AG20443 (cell line): ENCODE data around the gene CHST11.
A peak's percentile ranks its signal among the peaks of the same experiment; 100 is the strongest.
"Not testable (repeated sequence)": the region's sequence is repeated elsewhere in the genome, so short reads cannot be mapped to it uniquely, and the experiment has no call there.

Experiments used
- DNase-seq: peaks from one replicate; pipeline ENCODE4 v3.0.0; 2012; ENCODE audit warnings: low spot score, mixed read lengths

The CHST11 gene

GRCh38 chr12:104564662-104565061 is 107.9 kb downstream of the CHST11 start:
- DNase-seq = not testable (repeated sequence)

GRCh38 chr12:104565606-104566243 is 109.0 kb downstream of the CHST11 start:
- DNase-seq = peak; percentile 72

- DNase-seq = no peak
Measured at GRCh38 chr12:104566244-104566993, 109.7 kb downstream of the CHST11 start.

- no peak for DNase-seq
Measured at GRCh38 chr12:104567832-104568486, 111.2 kb downstream of the CHST11 start.

- no peak for DNase-seq
Measured at GRCh38 chr12:104568487-104568868, 111.7 kb downstream of the CHST11 start.

GRCh38 chr12:104568935-104569334 is 112.2 kb downstream of the CHST11 start:
- DNase-seq = no peak

- no peak for DNase-seq
Measured at GRCh38 chr12:104569346-104570173, 112.8 kb downstream of the CHST11 start.

GRCh38 chr12:104570174-104570907 is 113.6 kb downstream of the CHST11 start:
- DNase-seq = no peak

GRCh38 chr12:104571328-104571727 is 114.6 kb downstream of the CHST11 start:
- no peak for DNase-seq

- not testable (repeated sequence) for DNase-seq
Measured at GRCh38 chr12:104574353-104574752, 117.6 kb downstream of the CHST11 start.

GRCh38 chr12:104574758-104575157 is 118.0 kb downstream of the CHST11 start:
- not testable (repeated sequence) for DNase-seq

- DNase-seq = no peak
Measured at GRCh38 chr12:104575442-104576186, 118.9 kb downstream of the CHST11 start.

- no peak for DNase-seq
Measured at GRCh38 chr12:104576187-104576778, 119.5 kb downstream of the CHST11 start.

GRCh38 chr12:104576980-104577580 is 120.3 kb downstream of the CHST11 start:
- no peak for DNase-seq

GRCh38 chr12:104577581-104577981 is 120.8 kb downstream of the CHST11 start:
- peak; percentile 57 for DNase-seq

- DNase-seq = peak; percentile 82
Measured at GRCh38 chr12:104578453-104578852, 121.7 kb downstream of the CHST11 start.

- no peak for DNase-seq
Measured at GRCh38 chr12:104579718-104580495, 123.2 kb downstream of the CHST11 start.

- DNase-seq = no peak
Measured at GRCh38 chr12:104581005-104581570, 124.3 kb downstream of the CHST11 start.

GRCh38 chr12:104582739-104583138 is 126.0 kb downstream of the CHST11 start:
- DNase-seq = no peak
